AG09309 (cell line): Measurements from ENCODE around the gene TOR1AIP2.

Source experiments
- DNase-seq: peaks from one replicate; pipeline ENCODE4 v3.0.0-alpha.2; 2010; ENCODE audit warnings: low read depth
- H3K4me3 ChIP-seq: 2 replicates; pipeline ENCODE4 v1.5.1; 2011; ENCODE audit warnings: mild to moderate bottlenecking, low read depth, low read length, moderate library complexity; ENCODE audit not compliant: control insufficient read depth
- CTCF ChIP-seq: IDR thresholded peaks from 2 replicates; pipeline ENCODE4 v1.5.1; 2011; ENCODE audit warnings: mild to moderate bottlenecking, low read depth, low read length, inconsistent platforms; ENCODE audit not compliant: insufficient read depth, control insufficient read depth; ENCODE audit errors: missing control alignments

TOR1AIP2 gene

GRCh38 chr1:179921981-179922872, 44.6 kb upstream of the TOR1AIP2 start:
- H3K4me3 ChIP-seq, result no peak overlapping the region
- TF ChIP-seq CTCF, result no peak
- no peak for DNase-seq

GRCh38 chr1:179921472-179921871, 43.9 kb upstream of the TOR1AIP2 start:
- no peak overlapping the region for H3K4me3 ChIP-seq
- DNase-seq, result no peak
- TF ChIP-seq CTCF, result no peak

GRCh38 chr1:179917601-179918429, 40.2 kb upstream of the TOR1AIP2 start:
- TF ChIP-seq CTCF, result no peak
- H3K4me3 ChIP-seq, result no peak overlapping the region
- no peak for DNase-seq

GRCh38 chr1:179911812-179912211, 34.2 kb upstream of the TOR1AIP2 start:
- DNase-seq, result no peak
- H3K4me3 ChIP-seq, result no peak overlapping the region
- no peak for TF ChIP-seq CTCF

GRCh38 chr1:179910934-179911333, 33.3 kb upstream of the TOR1AIP2 start:
- no peak for DNase-seq

More at GRCh38 chr1:179910934-179911333, 33.3 kb upstream of the TOR1AIP2 start:
- TF ChIP-seq CTCF, result no peak
- no peak overlapping the region for H3K4me3 ChIP-seq
